Body of pancreas (tissue), 4 donors: ENCODE data around the gene HOXA10.

Experiments used
- CTCF ChIP-seq, 7 experiments: fragments of 450-650 bp in 4 of 7; fragments of 200-600 bp in 3 of 7; sonication (generic) in 3 of 7; IDR thresholded peaks; one replicate each; pipeline ENCODE4 v1.5.1; 2016 to 2019; ENCODE audit warnings: antibody characterized with exemption in 7 of 7
- POLR2A ChIP-seq, 3 donors: fragments of 450-650 bp; IDR thresholded peaks; one replicate each; pipeline ENCODE4 v1.6.1; 2016; ENCODE audit warnings: antibody characterized with exemption in 3 of 3, mild to moderate bottlenecking in 2 of 3

- TF ChIP-seq CTCF (IDR thresholded peaks at IDR 0.05) (no peak), POLR2A (IDR thresholded peaks at IDR 0.05) (no peak)
These were observed 10.7 kb downstream of the HOXA10 start for GRCh38 chr7:27163288-27164044.
